GM18951 (cell line): ENCODE measurements around the gene TBC1D16.

Source experiments
- POLR2A ChIP-seq: IDR thresholded peaks from 4 replicates; pipeline ENCODE4 v1.6.1; 2011; ENCODE audit warnings: mild to moderate bottlenecking; ENCODE audit not compliant: insufficient read length, insufficient read depth; ENCODE audit errors: extremely low read depth
- in situ Hi-C: fragments of 300-500 bp; cut with MboI; formaldehyde crosslinking; loops from one replicate; pipeline ENCODE4 v1.12.0; 2022; ENCODE audit warnings: low sequenced_read_pairs, mixed read lengths, inconsistent platforms; ENCODE audit not compliant: unreplicated experiment

The TBC1D16 gene

DNA sequence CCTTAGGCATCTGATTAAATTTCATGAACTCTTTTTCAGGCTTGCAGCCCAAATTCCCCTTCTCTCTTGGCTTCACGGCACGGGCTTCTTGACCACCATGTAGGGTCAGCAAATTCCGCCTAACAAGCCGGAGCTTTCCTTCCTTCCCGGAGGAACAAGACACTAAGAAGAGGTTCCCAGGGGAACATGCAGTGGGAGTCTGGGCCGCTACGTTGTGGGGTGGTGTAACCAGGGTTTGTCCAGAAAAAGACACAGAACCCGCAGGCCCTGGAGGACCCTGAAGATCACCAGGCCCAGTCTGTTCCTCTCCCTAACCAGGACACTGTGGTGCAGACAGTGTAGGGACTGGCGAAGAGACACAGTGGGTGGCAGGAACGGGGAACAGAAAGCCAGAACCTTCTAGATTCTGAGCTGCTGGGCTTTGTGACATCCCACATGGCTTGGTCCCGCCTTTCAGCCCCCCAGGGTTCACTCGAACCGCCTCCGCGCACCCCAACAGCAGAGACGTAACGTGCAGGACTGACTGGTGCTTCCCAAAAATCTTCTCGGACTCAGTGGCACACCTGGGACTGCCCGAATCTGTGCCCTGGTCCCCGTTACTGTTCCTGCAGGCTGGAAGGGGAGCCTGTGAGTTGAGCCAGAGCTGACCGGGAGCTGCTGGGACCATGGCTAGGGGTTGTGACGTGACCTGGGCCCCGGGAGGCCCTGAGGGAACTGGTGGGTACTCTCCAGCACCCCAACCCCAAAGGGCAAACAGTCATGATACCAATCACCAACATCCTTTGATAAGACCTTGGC lies 55.2 kb downstream of the TBC1D16 start:
- no peak for TF ChIP-seq POLR2A
- in situ Hi-C loops, result no loop called here

DNA sequence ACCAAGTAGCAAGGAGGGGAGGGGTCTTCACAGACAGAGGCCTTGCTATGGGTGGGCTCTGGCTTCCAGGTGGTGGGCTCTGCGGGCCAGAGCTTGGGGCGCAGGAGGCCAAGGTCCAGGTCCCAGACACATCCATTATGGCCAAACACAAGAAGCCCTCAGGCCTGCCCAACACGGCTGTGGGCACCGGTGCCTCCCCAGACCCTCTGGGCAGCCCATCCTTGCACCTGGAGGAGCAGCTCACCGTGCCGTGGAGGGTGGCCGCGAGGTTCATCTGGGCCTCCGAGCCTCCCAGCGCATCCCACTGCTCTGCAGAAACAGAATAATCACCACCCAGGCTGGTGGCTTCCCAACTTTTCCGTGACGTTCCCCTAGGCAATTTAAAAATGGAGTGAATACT lies 55.9 kb downstream of the TBC1D16 start:
- in situ Hi-C loops, result no loop called here
- no peak for TF ChIP-seq POLR2A

DNA sequence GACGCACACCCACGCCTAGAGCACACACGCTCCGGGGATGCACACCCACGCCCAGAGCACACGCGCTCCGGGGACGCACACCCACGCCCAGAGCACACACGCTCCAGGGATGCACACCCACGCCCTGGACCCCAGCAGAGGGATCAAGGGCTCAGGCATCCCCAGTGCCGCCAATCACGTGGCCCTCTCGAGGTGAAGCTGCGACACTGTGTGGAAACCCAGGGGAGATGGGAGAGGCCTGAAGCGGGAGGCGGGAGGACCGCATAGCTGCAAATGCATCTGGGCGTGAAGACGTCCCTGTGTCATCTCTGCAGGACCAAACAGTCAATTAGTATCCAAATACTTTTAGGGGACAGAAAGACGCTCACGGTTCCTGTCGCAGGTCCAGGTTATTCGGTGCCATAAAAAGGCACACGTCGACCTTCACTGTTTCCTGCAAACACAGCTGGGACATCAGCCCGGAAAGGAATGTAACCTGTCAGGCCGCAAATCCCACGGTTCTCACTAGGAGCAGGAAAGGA lies 56.4 kb downstream of the TBC1D16 start:
- no peak for TF ChIP-seq POLR2A
- in situ Hi-C loops, result no loop called here

DNA sequence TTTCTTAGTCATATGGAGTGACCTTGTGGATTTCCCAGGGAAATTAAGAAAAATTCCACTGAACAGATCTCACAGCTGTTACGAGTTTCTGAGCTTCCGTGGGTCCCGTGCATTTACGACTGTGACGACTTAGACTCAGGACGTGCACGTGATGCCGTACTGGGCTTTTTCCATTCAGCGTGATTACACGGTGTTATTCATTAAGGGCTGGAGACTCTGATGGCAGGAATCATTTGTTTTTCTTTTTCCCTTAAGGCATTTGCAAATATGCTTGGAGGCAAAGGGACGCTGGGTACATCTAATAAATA lies 57.2 kb downstream of the TBC1D16 start:
- no peak for TF ChIP-seq POLR2A
- in situ Hi-C loops, result no loop called here

DNA sequence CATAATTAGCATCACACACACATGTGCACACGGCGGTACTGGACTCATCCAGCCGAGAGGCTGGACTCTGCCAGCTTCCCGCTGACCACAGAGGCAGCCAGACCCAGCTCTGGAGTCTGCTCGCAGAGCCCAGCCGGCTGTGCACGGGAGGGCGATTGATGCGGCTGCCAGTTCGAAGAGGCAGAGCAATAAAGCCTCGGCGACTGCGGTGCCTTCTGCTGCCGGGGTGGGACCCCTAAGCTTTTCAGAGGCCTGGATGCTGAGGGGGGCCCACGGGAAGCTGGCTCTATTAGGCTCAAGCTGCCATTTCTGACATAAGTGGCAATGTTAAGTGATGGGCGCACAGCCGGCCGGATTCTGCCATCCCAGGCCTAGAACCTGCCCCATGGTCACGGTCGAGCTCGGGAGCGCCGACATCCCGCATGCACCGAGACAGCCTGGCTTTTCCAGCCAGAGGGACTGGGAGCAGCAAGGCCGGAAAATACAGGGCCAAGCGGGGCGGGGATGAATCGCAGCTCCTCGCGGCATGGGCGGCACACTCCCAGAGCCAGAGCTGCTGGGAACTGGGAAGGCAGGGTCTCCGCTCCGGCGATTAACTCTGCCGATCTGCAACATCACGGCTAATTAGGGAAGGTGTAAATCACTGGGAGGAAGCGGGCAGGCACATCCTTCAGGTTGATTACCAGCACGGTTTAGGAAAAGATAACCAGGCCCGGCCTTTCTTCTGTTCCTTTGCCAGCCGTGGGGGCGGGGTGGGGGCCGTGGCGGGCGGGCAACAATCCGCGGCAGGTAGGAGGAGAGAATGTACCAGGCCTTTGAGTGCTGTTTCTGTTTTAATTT lies 57.7 kb downstream of the TBC1D16 start:
- in situ Hi-C loops, result no loop called here
- TF ChIP-seq POLR2A, result no peak

DNA sequence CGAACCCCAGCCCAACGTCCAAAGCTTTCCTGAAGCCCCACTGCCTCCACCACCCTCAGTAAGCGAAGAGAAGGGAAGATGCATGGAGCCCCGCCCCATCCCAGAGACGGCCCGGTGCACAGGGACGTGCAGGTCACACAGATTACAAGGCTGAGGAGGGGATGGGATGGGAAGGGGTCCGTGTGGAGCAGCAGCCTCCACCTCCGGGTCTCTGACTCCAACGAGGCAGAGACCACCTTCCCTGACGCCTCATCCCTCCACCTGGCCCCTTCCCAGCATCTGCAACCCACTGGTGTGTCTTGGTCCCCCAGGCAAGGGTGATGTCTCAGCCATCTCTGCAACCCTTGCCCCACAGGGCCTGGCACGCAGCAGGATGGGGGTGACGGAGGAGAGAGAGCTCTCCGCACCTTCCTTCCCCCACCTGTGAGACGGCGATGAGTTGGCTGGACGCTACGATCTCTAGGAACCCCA lies 58.5 kb downstream of the TBC1D16 start:
- no peak for TF ChIP-seq POLR2A
- in situ Hi-C loops, result no loop called here

DNA sequence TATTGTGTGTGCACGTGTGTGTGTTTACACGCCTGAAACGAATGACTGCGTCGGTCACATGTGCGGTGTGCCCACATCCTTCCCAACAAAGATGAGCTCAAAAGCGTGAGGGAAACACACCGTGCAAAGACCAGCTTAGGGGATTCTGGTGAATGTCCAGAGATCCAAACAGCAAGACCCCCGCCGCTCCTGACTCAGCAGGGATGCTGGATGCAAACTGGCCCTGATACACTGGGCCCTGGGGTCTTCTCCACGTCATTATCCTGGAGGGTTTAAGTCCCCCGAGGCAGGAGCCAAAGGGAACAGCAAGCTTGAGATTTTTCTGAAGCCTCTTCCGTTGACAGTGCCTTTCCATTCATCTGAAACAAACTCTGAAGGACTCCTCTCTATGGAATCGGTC lies 59.2 kb downstream of the TBC1D16 start:
- no peak for TF ChIP-seq POLR2A
- in situ Hi-C loops, result no loop called here

DNA sequence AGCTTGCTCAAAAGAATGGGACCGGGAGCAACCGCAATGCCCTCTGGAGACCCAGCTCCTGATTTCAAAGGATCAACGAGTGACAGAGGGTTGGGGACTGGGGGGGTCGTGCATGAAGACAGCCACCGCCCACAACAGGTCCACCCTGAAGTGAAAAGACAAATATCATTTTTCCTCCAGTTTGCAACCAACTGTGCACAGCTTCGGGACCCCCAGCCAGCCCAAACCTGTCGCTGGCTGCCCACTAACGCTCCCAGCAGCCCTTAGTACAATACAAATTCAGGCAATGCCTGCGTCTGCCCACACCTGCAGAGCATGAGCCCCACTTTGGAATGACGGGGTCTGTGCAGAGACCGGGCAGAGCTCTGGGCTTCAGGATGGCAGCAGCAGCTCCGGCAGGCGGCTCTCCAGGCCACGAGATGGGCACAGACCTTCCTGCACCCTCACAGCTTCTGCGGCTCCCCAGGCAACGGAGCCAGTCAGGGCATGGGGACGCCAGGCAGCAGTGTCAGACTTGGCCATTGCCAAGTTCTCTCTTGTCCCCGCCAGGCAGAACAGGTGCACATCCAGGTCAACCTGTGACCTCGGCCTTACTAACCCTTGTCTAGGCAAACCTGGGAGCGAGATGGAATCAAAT lies 60.1 kb downstream of the TBC1D16 start:
- TF ChIP-seq POLR2A, result no peak
- in situ Hi-C loops, result no loop called here

DNA sequence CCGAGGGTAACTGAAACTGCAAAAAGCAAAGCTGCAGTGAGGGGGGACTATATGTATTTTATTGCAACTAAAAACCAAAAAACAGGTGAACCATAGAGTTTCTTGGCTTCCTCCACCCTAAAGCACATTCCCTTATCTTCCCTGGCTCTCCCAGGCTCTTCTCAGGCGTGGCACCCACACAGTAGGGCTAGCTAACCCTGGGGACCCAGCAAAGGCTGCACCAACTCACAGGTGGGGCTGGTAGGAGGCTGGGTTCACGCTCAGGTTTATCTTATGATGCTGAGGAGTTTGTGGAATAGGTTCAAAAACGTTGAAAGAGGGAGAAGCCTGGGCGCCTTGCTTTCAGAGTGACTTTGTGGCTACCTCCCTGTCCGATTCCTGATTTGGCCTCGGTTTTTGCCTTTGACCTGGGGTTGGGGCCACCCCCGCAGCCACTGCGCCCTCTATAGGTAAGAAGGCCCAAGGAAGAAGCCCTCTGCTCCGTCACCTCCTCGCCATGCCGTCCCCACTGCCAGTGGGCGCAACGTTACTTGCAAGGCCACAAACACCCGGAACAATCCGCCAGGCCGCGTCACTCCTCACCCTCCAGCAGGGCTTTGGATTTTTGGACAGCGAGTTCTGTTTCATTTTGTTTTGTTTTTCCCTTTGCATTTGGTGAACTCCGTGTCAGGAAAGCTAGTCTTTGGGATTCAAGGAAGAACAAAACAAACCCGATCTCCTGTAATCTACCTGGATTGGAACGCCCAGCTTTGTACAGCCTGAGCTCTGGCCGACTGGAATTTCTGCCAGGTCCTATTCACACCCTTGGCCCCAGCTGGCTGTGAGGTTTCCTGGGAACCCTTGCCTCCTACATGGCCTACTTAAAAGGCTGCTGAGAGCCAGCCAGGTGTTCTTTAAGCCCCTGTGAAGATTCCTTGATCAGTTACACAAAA lies 60.8 kb downstream of the TBC1D16 start:
- in situ Hi-C loops, result loop anchor here (25.0 kb wide), 1 partner anchor 188 kb away; the partner anchor contains the start of genes CBX2 and CBX8
- no peak for TF ChIP-seq POLR2A

DNA sequence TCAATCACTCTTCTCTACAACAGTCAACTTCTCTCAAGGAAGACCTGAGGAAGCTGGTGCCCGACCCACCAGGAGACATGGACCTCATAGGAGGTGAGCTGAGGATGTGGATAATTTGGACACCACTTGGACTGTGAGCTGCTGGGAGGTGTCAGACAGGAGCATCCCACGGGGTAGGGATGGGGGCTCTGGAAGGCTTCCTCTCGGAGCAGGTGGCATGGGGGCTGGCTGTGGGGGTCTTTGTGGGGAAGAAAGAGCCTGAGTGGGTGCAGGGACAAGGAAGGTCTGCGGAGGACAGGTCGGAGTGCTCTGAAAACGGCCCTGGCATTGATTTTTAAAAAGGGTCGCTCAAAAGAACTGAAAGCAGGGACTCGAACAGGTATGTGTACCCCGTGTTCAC lies 64.0 kb downstream of the TBC1D16 start:
- no peak for TF ChIP-seq POLR2A
- in situ Hi-C loops, result loop anchor here (25.0 kb wide), 1 partner anchor 184 kb away; the partner anchor contains the start of genes CBX2 and CBX8

DNA sequence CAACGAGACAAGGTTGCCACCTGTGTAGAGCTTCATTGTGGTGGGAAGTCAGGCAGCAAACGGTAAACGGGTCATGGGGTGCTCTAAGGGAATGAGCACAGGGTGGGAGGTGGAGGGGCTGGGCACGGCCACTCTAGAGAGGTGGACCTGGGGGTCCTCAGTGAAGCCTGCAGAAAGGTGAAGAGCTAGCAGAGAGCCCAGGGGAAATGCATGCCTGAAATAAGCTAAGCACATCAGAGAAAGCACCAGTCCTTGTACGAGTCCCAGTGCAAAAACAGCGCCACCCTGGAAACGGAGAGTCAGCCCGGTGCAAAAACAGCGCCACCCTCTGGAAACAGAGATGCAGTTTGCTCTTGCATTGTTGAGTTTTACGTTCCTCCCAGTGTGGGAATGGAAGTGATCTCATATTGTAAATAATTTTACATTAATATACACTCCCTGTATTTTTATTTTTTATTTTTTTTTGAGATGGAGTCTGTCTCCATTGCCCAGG lies 65.0 kb downstream of the TBC1D16 start:
- in situ Hi-C loops, result loop anchor here (25.0 kb wide), 1 partner anchor 183 kb away; the partner anchor contains the start of genes CBX2 and CBX8
- TF ChIP-seq POLR2A, result no peak

DNA sequence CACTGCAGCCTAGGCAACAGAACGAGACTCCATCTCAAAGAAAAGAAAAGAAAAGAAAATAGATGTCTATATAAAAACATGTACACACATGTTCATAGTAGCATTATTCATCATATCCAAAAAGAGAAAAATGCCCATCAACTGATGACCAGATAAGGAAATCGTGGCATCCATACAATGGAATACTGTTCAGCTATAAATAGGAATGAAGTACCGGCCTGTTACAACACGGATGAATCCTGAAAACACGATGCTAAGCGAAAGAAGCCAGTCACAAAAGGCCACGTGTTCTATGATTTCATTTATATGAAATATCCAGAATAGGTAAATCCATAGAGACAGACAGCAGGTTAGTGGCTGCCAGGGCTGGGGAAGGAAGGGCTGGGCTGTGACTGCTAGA lies 65.8 kb downstream of the TBC1D16 start:
- no peak for TF ChIP-seq POLR2A
- in situ Hi-C loops, result loop anchor here (25.0 kb wide), 1 partner anchor 183 kb away; the partner anchor contains the start of genes CBX2 and CBX8

DNA sequence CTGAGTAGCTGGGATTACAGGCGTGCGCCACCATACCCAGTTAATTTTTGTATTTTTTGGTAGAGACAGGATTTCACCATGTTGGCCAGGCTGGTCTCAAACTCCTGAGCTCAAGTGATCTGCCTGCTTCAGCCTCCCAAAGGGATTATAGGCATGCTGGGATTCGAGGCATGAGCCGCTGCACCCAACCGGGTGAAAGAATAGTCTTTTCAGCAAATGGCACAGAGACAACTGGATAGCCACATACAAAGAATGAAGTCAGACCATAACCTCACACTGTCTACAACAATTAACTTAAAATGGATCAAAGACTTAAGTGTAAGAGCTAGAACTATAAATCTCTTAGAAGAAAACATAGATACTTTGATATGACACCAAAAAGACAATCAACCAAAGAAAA lies 67.6 kb downstream of the TBC1D16 start:
- in situ Hi-C loops, result loop anchor here (25.0 kb wide), 1 partner anchor 181 kb away; the partner anchor contains the start of genes CBX2 and CBX8
- no peak for TF ChIP-seq POLR2A
